GM12891 (cell line): ENCODE measurements around the gene SATB2.

Source experiments
- DNase-seq: peaks from one replicate; pipeline ENCODE4 v3.0.0; 2011; ENCODE audit warnings: low spot score; ENCODE audit not compliant: insufficient read length
- FAIRE-seq: peaks from 2 replicates; lab custom pipeline; 2011; peaks lifted over from hg19 to GRCh38; lab: Jason Lieb, UNC
- PAX5 ChIP-seq: IDR thresholded peaks from 2 replicates; pipeline ENCODE4 v1.6.1; 2011; ENCODE audit warnings: low read length, moderate library complexity, mild to moderate bottlenecking; ENCODE audit not compliant: insufficient read depth, severe bottlenecking
- POLR2A ChIP-seq: IDR thresholded peaks from 2 replicates; pipeline ENCODE4 v1.6.1; 2011; ENCODE audit warnings: low read depth, low read length, control low read depth
- POLR2AphosphoS5 ChIP-seq: IDR thresholded peaks from 2 replicates; pipeline ENCODE4 v1.6.1; 2011; ENCODE audit warnings: low read depth, low read length, control low read depth
- POU2F2 ChIP-seq: IDR thresholded peaks from 2 replicates; pipeline ENCODE4 v1.6.1; 2011; ENCODE audit warnings: low read depth, mild to moderate bottlenecking, control low read depth, low read length, moderate library complexity
- SPI1 ChIP-seq: IDR thresholded peaks from 2 replicates; pipeline ENCODE4 v1.6.1; 2011; ENCODE audit warnings: low read depth, low read length, control low read depth
- TAF1 ChIP-seq: IDR thresholded peaks from 2 replicates; pipeline ENCODE4 v1.6.1; 2011; ENCODE audit warnings: low read depth, low read length, control low read depth

SATB2 gene

DNA sequence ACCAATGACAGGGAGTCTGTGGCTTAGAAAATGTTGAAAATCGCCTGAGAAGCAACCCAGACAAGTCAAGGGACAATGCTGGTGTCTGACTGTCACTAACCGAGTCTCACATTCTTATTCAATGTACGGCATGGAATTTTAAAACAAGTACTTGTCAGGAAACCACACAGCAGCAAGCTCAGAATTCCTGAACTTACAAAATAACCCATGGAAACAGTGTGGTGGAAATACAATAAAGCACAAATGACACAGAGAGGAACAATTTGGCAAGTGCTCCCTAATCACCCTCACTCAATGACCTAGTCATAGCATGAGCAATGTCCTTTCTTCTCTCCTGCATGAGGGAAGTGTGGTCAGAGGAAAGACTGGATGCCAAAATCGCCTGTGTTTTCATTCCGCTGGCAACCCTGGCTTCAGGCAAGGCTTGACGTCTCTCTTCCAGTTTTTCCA lies 154.0 kb downstream of the SATB2 start:
- TF ChIP-seq POLR2A (no peak), PAX5 (no peak), TAF1 (no peak), SPI1 (no peak), POLR2AphosphoS5 (no peak), POU2F2 (no peak)
- FAIRE-seq (no peak), DNase-seq (no peak)

DNA sequence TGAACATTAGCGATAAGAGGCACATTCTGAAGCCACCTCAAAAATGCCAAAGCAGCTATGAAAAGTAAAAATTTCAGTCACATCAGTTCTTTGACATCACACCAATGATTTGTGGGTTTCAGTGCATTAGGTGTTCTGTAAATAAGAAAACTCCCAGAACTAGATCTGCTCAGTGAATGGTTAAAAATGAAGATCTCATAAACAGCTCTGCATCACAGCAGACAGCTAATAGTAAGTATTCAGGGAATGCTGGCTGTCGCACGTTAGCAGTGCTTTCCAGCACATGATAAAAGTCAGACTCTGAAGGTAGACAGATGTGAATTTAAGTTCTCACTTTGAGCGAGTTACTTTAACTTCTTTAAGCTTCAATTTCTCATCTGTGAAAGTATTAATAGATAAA lies 154.9 kb downstream of the SATB2 start:
- TF ChIP-seq TAF1 (no peak), SPI1 (no peak), POU2F2 (no peak), PAX5 (no peak), POLR2AphosphoS5 (no peak), POLR2A (no peak)
- FAIRE-seq = no peak
- DNase-seq = no peak

DNA sequence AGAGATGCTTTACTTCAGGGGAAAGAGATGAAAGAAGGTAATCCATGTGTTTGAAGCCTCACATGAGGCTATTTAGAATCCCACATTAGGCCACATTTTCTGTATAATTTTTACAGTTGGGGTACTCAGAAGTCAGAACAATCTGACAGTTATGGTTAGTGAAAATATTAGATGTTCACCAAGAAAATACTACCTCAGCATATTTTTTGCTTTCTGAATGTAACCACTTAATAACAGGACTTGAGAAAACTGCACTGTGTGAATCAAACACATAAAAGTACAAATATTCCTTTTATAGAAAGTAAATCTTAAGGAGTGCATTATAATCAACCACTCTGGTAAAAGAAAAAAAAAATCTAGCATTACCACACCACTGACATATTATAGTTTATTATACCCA lies 169.3 kb downstream of the SATB2 start:
- DNase-seq (no peak), FAIRE-seq (no peak)
- TF ChIP-seq PAX5 (no peak), SPI1 (no peak), POU2F2 (no peak), POLR2A (no peak), POLR2AphosphoS5 (no peak), TAF1 (no peak)

DNA sequence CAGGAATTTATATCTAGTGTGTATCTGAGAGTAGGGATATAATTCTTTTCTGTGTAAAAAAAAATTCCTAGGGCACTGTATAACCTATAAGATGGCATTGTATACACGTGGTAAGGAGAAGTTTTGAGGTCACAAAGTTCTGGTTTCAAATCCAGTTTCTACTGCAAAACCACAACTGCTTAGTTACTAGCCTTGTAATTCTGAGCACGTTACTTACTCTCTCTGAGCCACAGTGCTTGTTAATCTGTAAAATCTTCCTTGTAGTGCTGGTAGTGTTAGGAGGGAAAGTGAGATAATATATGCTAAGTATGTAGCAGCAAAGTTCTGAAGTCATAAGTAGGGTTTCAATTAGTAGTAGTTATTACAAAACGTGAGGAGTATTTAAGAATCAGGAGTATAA lies 175.4 kb downstream of the SATB2 start:
- TF ChIP-seq PAX5 (no peak), SPI1 (no peak), POLR2AphosphoS5 (no peak), POLR2A (no peak), TAF1 (no peak), POU2F2 (no peak)
- DNase-seq (no peak), FAIRE-seq (no peak)

DNA sequence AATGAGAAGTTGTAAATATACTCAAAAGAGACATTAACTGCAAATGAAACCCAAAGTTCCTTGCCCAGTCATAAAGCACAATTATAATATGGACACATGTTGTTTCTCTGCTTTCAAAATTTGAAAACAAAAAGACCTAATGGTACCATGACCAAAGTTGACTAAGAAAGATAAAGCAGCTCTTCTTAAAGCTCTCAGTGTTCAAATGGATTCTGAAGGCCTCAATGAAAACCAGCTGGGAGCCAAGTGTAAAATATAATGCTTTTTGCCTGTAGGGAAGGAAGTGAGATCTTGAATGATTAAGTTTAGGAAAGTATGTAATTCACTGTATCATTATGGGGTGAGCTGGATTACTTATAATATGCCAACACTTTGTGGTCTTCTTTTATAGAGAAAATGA lies 178.6 kb downstream of the SATB2 start:
- FAIRE-seq = no peak
- TF ChIP-seq SPI1 (no peak), TAF1 (no peak), POLR2A (no peak), PAX5 (no peak), POLR2AphosphoS5 (no peak), POU2F2 (no peak)
- no peak for DNase-seq

DNA sequence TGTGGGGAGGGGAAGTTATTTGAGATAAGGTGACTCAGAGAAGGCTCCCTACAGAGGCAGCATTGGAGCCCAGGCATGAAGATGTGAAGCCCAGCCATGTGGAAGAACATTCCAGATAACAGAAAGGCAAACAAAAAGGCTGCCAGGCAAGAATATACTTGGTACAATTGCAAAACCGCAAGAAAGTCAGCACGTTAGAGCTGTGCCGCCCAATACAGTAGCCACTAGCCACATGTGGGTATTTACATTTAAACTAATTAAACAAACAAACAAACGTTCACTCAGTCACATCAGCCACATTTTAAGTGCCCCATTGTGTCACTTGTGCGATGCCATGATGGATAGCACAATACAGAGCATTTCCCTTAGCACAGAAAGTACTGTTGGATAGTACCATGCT lies 179.6 kb downstream of the SATB2 start:
- TF ChIP-seq TAF1 = no peak
- no peak for TF ChIP-seq POLR2A
- TF ChIP-seq PAX5 = no peak
- no peak for TF ChIP-seq POU2F2
- TF ChIP-seq SPI1 = no peak
- TF ChIP-seq POLR2AphosphoS5 = no peak
- FAIRE-seq = no peak
- DNase-seq = no peak

DNA sequence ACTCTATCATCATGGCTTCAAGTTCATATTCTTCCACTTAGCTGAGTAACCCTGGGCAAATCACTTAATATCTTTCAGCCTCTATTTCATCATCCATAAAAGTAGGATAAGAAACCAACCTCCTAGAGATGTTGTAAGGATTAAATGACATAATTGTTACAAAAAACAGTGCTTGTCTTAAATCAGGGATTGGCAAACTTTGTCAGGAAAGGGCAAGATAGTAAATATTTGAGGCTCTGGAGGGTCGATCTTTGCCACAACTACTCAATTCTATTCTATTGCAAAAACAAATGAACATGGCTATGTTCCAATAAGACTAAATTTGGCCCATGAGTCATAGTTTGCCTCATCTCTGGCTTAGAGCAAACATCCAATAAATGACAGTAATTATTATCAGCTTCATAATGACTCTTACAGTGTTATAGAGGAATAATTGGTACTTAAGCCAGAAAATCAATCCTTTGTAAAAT lies 184.7 kb downstream of the SATB2 start:
- no peak for DNase-seq
- no peak for TF ChIP-seq POLR2AphosphoS5
- TF ChIP-seq TAF1 = no peak
- FAIRE-seq = no peak

DNA sequence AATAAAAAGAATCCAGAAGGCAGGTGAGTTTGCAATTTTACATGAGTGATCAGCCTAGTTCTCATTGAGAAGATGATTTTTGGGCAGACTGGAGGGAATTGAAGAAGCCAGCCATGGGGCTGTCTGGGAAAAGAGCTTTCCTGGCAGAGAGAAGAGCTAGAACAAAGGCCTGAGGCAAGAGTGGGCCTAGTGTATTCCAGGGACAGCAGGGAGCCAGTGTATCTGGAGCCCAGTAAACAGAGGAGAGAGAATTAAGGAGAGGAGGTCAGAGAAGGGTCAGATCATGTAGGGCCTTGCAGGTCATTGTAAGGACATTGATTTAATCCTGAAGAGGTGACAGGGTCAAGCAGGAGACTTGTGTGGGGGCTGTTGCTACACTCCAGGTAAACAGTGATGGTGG lies 195.8 kb downstream of the SATB2 start:
- TF ChIP-seq POU2F2 (no peak), TAF1 (no peak), SPI1 (no peak), POLR2A (no peak), PAX5 (no peak), POLR2AphosphoS5 (no peak)
- DNase-seq = no peak
- no peak for FAIRE-seq

DNA sequence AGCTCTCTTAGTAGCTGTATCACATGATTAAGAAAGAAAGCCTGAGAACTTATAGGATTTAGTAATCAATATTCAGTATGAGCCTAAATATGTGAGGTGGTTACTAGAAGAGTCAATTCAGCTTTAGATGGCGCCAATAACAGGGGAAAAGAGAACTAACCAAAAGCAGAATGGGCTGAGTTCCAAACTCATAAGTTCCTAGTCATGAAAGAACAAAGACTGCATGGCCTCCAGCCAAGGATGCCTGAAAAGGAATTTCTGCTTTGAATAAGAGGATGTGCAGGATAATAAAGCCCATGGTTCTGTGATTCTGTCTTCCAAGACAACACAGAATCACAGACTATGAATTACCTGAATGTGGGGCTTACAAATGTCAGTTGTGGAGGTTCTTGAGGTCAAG lies 196.5 kb downstream of the SATB2 start:
- FAIRE-seq (no peak), DNase-seq (no peak)
- no peak for TF ChIP-seq POLR2A
- TF ChIP-seq PAX5 = no peak
- no peak for TF ChIP-seq POU2F2
- TF ChIP-seq TAF1 = no peak
- TF ChIP-seq POLR2AphosphoS5 = no peak
- no peak for TF ChIP-seq SPI1

DNA sequence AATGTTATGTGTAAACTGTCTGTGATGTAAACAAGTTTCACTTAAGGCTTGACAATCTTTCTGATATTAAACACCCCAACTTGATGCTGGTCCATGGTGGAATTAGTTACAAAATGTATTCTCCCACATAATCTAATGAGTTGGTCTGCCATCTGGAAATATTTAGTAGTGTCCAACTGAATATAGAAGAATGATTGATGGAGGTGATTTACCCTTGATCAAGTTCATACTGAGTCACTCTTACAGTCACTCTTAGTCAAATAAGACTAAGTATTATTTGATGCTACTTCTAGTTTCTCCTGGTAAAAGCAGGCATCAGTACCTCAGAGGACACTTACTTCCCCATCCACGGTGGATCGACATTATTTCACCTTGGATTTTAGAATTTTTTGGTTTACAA lies 198.1 kb downstream of the SATB2 start:
- no peak for TF ChIP-seq TAF1
- no peak for TF ChIP-seq POLR2A
- TF ChIP-seq SPI1 = no peak
- TF ChIP-seq PAX5 = no peak
- TF ChIP-seq POU2F2 = no peak
- TF ChIP-seq POLR2AphosphoS5 = no peak
- DNase-seq (no peak), FAIRE-seq (no peak)
